HepG2 (cell line): ENCODE results near the gene PEX13. TPM values are rescaled to one million over a fixed set of nuclear protein-coding genes. Genes with fewer than 3 reads are reported as not detected.

ENCODE experiments used
- AGO1 ChIP-seq: fragments of 200-400 bp; formaldehyde crosslinking; IDR thresholded peaks from 2 replicates; pipeline ENCODE4 v1.6.1; 2017; ENCODE audit warnings: mild to moderate bottlenecking, low read depth, low read length, moderate library complexity; ENCODE audit not compliant: poor library complexity, severe bottlenecking
- ATF7 ChIP-seq, 2 experiments: fragments of 450-650 bp in 1 of 2; sonication (generic) in 1 of 2; formaldehyde crosslinking in 1 of 2; IDR thresholded peaks; 2 replicates each; pipeline versions ENCODE4 v1.4.0 to v1.6.1; 2016 to 2020; ENCODE audit warnings: antibody characterized with exemption in 1 of 2, mild to moderate bottlenecking in 1 of 2, missing genetic modification reagents in 1 of 2
- ETV6 ChIP-seq: sonication (generic); formaldehyde crosslinking; conservative IDR thresholded peaks from 2 replicates; pipeline ENCODE4 v1.4.0; 2020; ENCODE audit warnings: missing genetic modification reagents
- FLYWCH1 ChIP-seq: sonication (generic); formaldehyde crosslinking; IDR thresholded peaks from 2 replicates; pipeline ENCODE4 v1.8.1; 2023; ENCODE audit warnings: mild to moderate bottlenecking, missing genetic modification reagents
- KDM6A ChIP-seq: IDR thresholded peaks from 2 replicates; pipeline ENCODE4 v1.6.1; 2016; ENCODE audit warnings: low read depth
- NCOA1 ChIP-seq: sonication (generic); formaldehyde crosslinking; IDR thresholded peaks from 2 replicates; pipeline ENCODE4 v1.9.0; 2021; ENCODE audit warnings: missing genetic modification reagents
- SP4 ChIP-seq: sonication (generic); formaldehyde crosslinking; IDR thresholded peaks from 2 replicates; pipeline ENCODE4 v1.8.1; 2023; ENCODE audit warnings: mild to moderate bottlenecking, missing genetic modification reagents
- TRIM24 ChIP-seq: sonication (generic); formaldehyde crosslinking; IDR thresholded peaks from 2 replicates; pipeline ENCODE4 v1.8.0; 2022; ENCODE audit warnings: mild to moderate bottlenecking, missing genetic modification reagents
- ZMYM3 ChIP-seq: sonication (generic); formaldehyde crosslinking; IDR thresholded peaks from 2 replicates; pipeline ENCODE4 v1.5.1; 2020; ENCODE audit warnings: mild to moderate bottlenecking, missing genetic modification reagents
- ZNF253 ChIP-seq: sonication (generic); formaldehyde crosslinking; IDR thresholded peaks from 2 replicates; pipeline ENCODE4 v1.8.0; 2022; ENCODE audit warnings: mild to moderate bottlenecking, missing genetic modification reagents, borderline replicate concordance
- ZNF619 ChIP-seq: sonication (generic); formaldehyde crosslinking; IDR thresholded peaks from 2 replicates; pipeline ENCODE4 v1.4.0; 2020; ENCODE audit warnings: mild to moderate bottlenecking, missing genetic modification reagents
- ZSCAN30 ChIP-seq: sonication (generic); formaldehyde crosslinking; IDR thresholded peaks from 2 replicates; pipeline ENCODE4 v1.5.0; 2020; ENCODE audit warnings: mild to moderate bottlenecking, missing genetic modification reagents
- polyA plus RNA-seq, 8 experiments: library from polyadenylated mRNA; depleted of rRNA in 3 of 8; stranded (reverse) in 7 of 8; unstranded in 1 of 8; fragments of >200 nt; fragmentation: Illumina TruSeq in 4 of 8; extraction: Trizol in 4 of 8; gene quantifications; 2 replicates each; pipeline versions ENCODE4 v1.2.1 to v1.2.3, GENCODE V29; 2011 to 2016; ENCODE audit warnings: low read depth in 4 of 8, missing spikeins in 1 of 8, mixed read lengths in 1 of 8; ENCODE audit not compliant: insufficient read depth in 1 of 8
- total RNA-seq, 5 experiments: library from RNA; depleted of rRNA; stranded (reverse); fragments of >200 nt; fragmentation: Illumina TruSeq; extraction: Trizol; gene quantifications; 2 replicates each; pipeline ENCODE4 v1.2.3, GENCODE V29; 2016; ENCODE audit warnings: low read depth in 1 of 5
- TF ChIP-seq, protein P1 (sequence below): sonication (generic); formaldehyde crosslinking; IDR thresholded peaks from 2 replicates; pipeline ENCODE4 v1.5.0; 2020; ENCODE audit warnings: missing genetic modification reagents
- TF ChIP-seq, protein P2 (sequence below): sonication (generic); formaldehyde crosslinking; IDR thresholded peaks from 2 replicates; pipeline ENCODE4 v1.5.0; 2020; ENCODE audit warnings: missing genetic modification reagents, mild to moderate bottlenecking, borderline replicate concordance
- TF ChIP-seq, protein P3 (sequence below): sonication (generic); formaldehyde crosslinking; IDR thresholded peaks from 2 replicates; pipeline ENCODE4 v1.4.0; 2020; ENCODE audit warnings: missing genetic modification reagents, borderline replicate concordance
- TF ChIP-seq, protein P4 (sequence below): IDR thresholded peaks from 2 replicates; pipeline ENCODE4 v1.6.1; 2012; ENCODE audit warnings: inconsistent platforms
- TF ChIP-seq, protein P5 (sequence below): sonication (generic); formaldehyde crosslinking; IDR thresholded peaks from 2 replicates; pipeline ENCODE4; 2020; ENCODE audit warnings: missing genetic modification reagents, mild to moderate bottlenecking, borderline replicate concordance
- TF ChIP-seq, protein P6 (sequence below): fragments of 450-650 bp; IDR thresholded peaks from 2 replicates; pipeline ENCODE4 v1.6.1; 2017
- TF ChIP-seq, protein P7 (sequence below): sonication (generic); formaldehyde crosslinking; IDR thresholded peaks from 2 replicates; pipeline ENCODE4 v1.8.0; 2022; ENCODE audit warnings: mild to moderate bottlenecking, missing genetic modification reagents, moderate library complexity

PEX13 gene
- total and polyA plus RNA-seq, 2 of the 13 experiments (the other 11 are each of a cell fraction or from before 2014, with no cell fraction given): 47.9 to 75.9 TPM

DNA sequence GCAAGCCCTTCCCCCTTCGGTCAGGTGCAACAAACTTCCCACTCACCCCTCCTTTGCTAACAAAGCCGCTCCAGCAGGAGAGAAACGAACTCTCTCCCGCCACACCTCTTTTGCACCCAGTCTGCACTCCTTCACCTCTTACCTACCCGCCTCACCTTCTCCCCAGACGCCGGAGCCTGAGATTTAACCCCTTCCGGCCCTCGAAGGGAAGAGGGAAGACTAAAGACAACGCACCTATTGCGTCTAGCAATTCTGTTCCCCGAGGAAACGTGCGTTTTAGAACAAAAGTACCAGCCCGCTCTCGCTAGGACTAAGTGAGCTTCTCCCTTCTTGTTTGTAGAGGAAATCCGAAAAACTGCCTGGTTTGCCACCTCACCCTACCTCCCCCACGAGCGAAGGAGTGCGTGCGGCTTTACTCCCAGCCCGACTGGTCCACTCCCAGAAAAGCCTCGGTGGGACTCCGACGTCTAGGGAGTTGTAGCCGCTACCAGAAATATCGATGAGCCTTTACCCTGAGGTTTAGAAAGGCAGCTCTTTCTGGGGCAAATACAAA lies 441 bp upstream of the PEX13 start (continued):
- TF ChIP-seq ZNF619: peak; percentile 25
- no peak for TF ChIP-seq ETV6 (CRISPR knock-in tag)
- TF ChIP-seq ZMYM3 (CRISPR knock-in tag): peak; percentile 68
- TF ChIP-seq, protein P1, sequence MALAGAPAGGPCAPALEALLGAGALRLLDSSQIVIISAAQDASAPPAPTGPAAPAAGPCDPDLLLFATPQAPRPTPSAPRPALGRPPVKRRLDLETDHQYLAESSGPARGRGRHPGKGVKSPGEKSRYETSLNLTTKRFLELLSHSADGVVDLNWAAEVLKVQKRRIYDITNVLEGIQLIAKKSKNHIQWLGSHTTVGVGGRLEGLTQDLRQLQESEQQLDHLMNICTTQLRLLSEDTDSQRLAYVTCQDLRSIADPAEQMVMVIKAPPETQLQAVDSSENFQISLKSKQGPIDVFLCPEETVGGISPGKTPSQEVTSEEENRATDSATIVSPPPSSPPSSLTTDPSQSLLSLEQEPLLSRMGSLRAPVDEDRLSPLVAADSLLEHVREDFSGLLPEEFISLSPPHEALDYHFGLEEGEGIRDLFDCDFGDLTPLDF (CRISPR knock-in tag): peak; percentile 53
- no peak; the same call in 1 of the 2 replicates for TF ChIP-seq ZSCAN30
- peak; percentile 55; the same call in 1 of the 2 replicates for TF ChIP-seq SP4
- peak; percentile 10; the same call in 1 of the 2 replicates for TF ChIP-seq KDM6A (CRISPR knock-in tag)
- TF ChIP-seq, protein P2, sequence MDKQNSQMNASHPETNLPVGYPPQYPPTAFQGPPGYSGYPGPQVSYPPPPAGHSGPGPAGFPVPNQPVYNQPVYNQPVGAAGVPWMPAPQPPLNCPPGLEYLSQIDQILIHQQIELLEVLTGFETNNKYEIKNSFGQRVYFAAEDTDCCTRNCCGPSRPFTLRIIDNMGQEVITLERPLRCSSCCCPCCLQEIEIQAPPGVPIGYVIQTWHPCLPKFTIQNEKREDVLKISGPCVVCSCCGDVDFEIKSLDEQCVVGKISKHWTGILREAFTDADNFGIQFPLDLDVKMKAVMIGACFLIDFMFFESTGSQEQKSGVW (CRISPR knock-in tag): no peak
- peak; percentile 91 for TF ChIP-seq FLYWCH1 (CRISPR knock-in tag)
- TF ChIP-seq, protein P3, sequence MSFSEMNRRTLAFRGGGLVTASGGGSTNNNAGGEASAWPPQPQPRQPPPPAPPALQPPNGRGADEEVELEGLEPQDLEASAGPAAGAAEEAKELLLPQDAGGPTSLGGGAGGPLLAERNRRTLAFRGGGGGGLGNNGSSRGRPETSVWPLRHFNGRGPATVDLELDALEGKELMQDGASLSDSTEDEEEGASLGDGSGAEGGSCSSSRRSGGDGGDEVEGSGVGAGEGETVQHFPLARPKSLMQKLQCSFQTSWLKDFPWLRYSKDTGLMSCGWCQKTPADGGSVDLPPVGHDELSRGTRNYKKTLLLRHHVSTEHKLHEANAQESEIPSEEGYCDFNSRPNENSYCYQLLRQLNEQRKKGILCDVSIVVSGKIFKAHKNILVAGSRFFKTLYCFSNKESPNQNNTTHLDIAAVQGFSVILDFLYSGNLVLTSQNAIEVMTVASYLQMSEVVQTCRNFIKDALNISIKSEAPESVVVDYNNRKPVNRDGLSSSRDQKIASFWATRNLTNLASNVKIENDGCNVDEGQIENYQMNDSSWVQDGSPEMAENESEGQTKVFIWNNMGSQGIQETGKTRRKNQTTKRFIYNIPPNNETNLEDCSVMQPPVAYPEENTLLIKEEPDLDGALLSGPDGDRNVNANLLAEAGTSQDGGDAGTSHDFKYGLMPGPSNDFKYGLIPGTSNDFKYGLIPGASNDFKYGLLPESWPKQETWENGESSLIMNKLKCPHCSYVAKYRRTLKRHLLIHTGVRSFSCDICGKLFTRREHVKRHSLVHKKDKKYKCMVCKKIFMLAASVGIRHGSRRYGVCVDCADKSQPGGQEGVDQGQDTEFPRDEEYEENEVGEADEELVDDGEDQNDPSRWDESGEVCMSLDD: peak; percentile 41; the same call in 1 of the 2 replicates
- no peak for TF ChIP-seq ATF7 (IDR thresholded peaks at IDR 0.05)
- no peak for TF ChIP-seq ATF7 (CRISPR knock-in tag; IDR thresholded peaks at IDR 0.05)
- TF ChIP-seq AGO1: no peak
- TF ChIP-seq, protein P4, sequence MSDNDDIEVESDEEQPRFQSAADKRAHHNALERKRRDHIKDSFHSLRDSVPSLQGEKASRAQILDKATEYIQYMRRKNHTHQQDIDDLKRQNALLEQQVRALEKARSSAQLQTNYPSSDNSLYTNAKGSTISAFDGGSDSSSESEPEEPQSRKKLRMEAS: peak; percentile 80; the same call in 1 of the 2 replicates
- no peak for TF ChIP-seq NCOA1
- TF ChIP-seq, protein P5, sequence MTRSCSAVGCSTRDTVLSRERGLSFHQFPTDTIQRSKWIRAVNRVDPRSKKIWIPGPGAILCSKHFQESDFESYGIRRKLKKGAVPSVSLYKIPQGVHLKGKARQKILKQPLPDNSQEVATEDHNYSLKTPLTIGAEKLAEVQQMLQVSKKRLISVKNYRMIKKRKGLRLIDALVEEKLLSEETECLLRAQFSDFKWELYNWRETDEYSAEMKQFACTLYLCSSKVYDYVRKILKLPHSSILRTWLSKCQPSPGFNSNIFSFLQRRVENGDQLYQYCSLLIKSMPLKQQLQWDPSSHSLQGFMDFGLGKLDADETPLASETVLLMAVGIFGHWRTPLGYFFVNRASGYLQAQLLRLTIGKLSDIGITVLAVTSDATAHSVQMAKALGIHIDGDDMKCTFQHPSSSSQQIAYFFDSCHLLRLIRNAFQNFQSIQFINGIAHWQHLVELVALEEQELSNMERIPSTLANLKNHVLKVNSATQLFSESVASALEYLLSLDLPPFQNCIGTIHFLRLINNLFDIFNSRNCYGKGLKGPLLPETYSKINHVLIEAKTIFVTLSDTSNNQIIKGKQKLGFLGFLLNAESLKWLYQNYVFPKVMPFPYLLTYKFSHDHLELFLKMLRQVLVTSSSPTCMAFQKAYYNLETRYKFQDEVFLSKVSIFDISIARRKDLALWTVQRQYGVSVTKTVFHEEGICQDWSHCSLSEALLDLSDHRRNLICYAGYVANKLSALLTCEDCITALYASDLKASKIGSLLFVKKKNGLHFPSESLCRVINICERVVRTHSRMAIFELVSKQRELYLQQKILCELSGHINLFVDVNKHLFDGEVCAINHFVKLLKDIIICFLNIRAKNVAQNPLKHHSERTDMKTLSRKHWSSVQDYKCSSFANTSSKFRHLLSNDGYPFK (CRISPR knock-in tag): peak; percentile 85; the same call in 1 of the 2 replicates
- TF ChIP-seq ZNF253 (CRISPR knock-in tag): 0 out of 2 replicates have a peak, but pooled peaks have one; percentile 50
- TF ChIP-seq TRIM24 (CRISPR knock-in tag): no peak
- TF ChIP-seq, protein P6, sequence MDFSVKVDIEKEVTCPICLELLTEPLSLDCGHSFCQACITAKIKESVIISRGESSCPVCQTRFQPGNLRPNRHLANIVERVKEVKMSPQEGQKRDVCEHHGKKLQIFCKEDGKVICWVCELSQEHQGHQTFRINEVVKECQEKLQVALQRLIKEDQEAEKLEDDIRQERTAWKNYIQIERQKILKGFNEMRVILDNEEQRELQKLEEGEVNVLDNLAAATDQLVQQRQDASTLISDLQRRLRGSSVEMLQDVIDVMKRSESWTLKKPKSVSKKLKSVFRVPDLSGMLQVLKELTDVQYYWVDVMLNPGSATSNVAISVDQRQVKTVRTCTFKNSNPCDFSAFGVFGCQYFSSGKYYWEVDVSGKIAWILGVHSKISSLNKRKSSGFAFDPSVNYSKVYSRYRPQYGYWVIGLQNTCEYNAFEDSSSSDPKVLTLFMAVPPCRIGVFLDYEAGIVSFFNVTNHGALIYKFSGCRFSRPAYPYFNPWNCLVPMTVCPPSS: no peak
- TF ChIP-seq, protein P7, sequence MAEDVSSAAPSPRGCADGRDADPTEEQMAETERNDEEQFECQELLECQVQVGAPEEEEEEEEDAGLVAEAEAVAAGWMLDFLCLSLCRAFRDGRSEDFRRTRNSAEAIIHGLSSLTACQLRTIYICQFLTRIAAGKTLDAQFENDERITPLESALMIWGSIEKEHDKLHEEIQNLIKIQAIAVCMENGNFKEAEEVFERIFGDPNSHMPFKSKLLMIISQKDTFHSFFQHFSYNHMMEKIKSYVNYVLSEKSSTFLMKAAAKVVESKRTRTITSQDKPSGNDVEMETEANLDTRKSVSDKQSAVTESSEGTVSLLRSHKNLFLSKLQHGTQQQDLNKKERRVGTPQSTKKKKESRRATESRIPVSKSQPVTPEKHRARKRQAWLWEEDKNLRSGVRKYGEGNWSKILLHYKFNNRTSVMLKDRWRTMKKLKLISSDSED: no peak
